Measurements from ENCODE around the gene FES. TPM values are rescaled to one million over a fixed set of nuclear protein-coding genes. Genes with fewer than 3 reads are reported as not detected.
"Not testable (repeated sequence)": the region's sequence is repeated elsewhere in the genome, so short reads cannot be mapped to it uniquely, and the experiment has no call there.

The FES gene
- total RNA-seq, 1 donor from 2014 or later = 65.1 TPM

DNA sequence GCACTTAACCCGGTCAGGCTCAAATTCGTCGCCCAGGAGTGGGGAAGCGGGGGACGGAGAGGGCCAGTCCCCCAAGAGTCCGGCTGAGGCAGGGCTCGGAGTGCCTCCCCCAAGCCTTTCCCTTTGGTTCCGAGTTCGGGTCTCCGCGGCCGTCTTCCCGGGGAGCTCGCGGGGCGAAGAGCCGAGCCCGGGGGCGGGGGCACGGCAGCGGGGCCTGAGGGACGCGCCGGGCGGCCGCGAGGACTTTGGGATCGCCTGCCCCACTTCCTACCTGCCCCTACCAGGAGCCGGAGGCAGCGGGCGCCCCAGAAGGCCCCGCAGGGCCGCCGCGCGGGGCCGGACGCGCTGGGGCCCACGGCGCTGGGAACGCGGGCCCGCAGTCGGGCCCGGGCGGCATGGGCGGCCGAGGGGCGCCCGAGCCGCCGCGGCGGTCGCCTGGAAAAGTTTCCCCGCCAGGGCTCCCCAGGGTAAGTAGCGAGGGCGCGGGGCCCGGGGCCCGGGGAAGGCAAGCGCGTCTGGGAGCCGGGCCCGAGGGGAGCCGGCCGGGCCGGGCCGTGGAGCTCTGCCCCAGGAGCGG, 13.1 kb upstream of the FES start:
- intact Hi-C loops (cut with DNase I) = loop anchor here (2.0 kb wide), 1 partner anchor 60 kb away; no protein-coding TSS in a partner anchor
- DNase-seq (ENCODE audit: low spot score in 2 of 2) = no peak
- H3K4me1 ChIP-seq = peaks cover 10 to 36% of the 10 kb centered on the region in 2 donors

GRCh38 chr15:90871716-90872485, 12.4 kb upstream of the FES start:
- H3K27ac ChIP-seq = peak overlapping the region; percentile 91 to 95
- no peak for DNase-seq (ENCODE audit: low spot score in 2 of 2)
- no peaks in the 10 kb centered on the region for H3K9me3 ChIP-seq
- H3K36me3 ChIP-seq = peaks cover 15% of the 10 kb centered on the region in 2 donors
- peak overlapping the region; percentile 87 to 98 for H3K4me3 ChIP-seq
- peaks cover 10 to 36% of the 10 kb centered on the region in 2 donors for H3K4me1 ChIP-seq
- intact Hi-C loops (cut with DNase I) = loop anchor here (2.0 kb wide), 2 partner anchors 59 to 155 kb away; partner anchors contain the start of gene BLM
- TF ChIP-seq, protein P1, sequence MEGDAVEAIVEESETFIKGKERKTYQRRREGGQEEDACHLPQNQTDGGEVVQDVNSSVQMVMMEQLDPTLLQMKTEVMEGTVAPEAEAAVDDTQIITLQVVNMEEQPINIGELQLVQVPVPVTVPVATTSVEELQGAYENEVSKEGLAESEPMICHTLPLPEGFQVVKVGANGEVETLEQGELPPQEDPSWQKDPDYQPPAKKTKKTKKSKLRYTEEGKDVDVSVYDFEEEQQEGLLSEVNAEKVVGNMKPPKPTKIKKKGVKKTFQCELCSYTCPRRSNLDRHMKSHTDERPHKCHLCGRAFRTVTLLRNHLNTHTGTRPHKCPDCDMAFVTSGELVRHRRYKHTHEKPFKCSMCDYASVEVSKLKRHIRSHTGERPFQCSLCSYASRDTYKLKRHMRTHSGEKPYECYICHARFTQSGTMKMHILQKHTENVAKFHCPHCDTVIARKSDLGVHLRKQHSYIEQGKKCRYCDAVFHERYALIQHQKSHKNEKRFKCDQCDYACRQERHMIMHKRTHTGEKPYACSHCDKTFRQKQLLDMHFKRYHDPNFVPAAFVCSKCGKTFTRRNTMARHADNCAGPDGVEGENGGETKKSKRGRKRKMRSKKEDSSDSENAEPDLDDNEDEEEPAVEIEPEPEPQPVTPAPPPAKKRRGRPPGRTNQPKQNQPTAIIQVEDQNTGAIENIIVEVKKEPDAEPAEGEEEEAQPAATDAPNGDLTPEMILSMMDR (IDR thresholded peaks at IDR 0.05) = no peak
- no peaks in the 10 kb centered on the region for H3K27me3 ChIP-seq

More for the DNA sequence above, 13.1 kb upstream of the FES start:
- H3K36me3 ChIP-seq = peaks cover 8 to 9% of the 10 kb centered on the region in 2 donors
- no peaks in the 10 kb centered on the region for H3K9me3 ChIP-seq
- H3K4me3 ChIP-seq = peak overlapping the region; percentile 87 to 98
- H3K27ac ChIP-seq = peak overlapping the region; percentile 91 to 95
- TF ChIP-seq, protein P1 (IDR thresholded peaks at IDR 0.05) = no peak
- H3K27me3 ChIP-seq = no peaks in the 10 kb centered on the region

DNA sequence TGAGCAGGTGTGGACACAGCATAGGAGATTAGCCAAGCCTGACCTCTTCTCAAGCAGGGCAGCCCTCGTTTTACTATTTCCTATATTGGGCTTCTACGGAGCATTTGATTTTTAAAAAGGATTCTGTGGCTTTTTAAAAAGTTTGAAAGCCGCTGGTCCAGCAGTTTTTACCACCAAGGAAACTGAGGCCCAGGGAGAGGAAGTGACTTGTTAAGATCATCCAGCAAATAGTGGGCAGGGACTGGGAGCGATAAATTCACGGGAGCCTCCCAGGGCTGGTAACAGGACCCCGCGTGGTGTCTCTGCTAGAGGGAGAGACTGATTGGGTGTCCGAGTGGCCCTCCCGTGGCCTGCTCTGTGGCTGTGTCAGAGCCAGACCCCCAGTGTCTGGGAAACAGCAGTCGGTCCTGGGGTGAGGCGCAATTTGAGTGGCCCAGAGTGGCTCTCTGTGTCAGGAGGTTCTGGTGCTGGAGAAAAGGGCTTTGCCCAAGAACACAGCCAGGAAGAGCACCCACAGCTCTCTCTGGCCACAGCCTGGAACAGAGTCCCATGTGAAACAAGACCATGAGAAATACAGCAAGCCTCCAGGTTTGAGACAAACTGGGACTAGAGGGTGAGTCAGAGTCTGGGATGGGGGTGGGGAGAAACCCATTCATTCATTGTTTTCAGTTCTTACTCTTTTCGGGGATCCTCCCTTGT, 11.7 kb upstream of the FES start:
- peaks cover 10 to 36% of the 10 kb centered on the region in 2 donors for H3K4me1 ChIP-seq
- no peak for DNase-seq (ENCODE audit: low spot score in 2 of 2)
- intact Hi-C loops (cut with DNase I) = loop anchor here (2.0 kb wide), 1 partner anchor 156 kb away; the partner anchor contains the start of gene BLM
- TF ChIP-seq, protein P1 (IDR thresholded peaks at IDR 0.05) = no peak
- no peaks in the 10 kb centered on the region for H3K9me3 ChIP-seq
- peak overlapping the region; percentile 87 to 98 for H3K4me3 ChIP-seq
- no peaks in the 10 kb centered on the region for H3K27me3 ChIP-seq
- peak overlapping the region; percentile 91 to 95 for H3K27ac ChIP-seq
- H3K36me3 ChIP-seq = peaks cover 22 to 23% of the 10 kb centered on the region in 2 donors

DNA sequence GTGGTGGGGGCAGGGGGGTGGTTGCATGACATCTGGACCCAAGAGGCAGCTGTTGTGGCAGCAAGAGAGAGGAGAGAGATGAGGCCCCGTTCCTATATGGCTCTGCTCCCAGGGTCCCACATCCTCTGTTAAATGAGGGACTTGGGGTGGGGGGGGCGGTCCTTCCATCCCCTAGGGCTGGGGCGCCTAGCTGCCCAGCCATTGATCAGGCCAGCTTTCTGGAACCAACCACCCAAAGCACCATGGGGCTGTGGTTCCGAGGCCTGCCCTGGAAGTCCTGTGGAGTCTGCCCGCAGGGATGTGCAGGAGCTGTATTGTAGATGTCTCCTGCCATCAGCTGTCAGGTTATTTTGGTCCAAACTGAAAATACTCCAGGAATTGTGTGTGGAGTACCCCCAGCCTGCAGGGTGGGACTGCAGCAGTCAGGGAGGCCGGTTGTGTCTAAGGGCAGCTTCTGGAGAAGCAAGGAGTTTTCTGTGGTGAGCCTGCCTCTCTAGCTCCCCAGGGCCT, 10.8 kb upstream of the FES start:
- Histone ChIP-seq H3K4me3 (peak overlapping the region; percentile 87 to 98), H3K36me3 (peaks cover 31 to 32% of the 10 kb centered on the region in 2 donors), H3K27me3 (no peaks in the 10 kb centered on the region), H3K27ac (peak overlapping the region; percentile 24 to 91), H3K4me1 (peaks cover 10 to 36% of the 10 kb centered on the region in 2 donors), H3K9me3 (no peaks in the 10 kb centered on the region)
- TF ChIP-seq, protein P1 (IDR thresholded peaks at IDR 0.05) = no peak
- intact Hi-C loops (cut with DNase I) = loop anchor here (2.0 kb wide), 1 partner anchor 157 kb away; the partner anchor contains the start of gene BLM
- DNase-seq (ENCODE audit: low spot score in 2 of 2) = no peak

DNA sequence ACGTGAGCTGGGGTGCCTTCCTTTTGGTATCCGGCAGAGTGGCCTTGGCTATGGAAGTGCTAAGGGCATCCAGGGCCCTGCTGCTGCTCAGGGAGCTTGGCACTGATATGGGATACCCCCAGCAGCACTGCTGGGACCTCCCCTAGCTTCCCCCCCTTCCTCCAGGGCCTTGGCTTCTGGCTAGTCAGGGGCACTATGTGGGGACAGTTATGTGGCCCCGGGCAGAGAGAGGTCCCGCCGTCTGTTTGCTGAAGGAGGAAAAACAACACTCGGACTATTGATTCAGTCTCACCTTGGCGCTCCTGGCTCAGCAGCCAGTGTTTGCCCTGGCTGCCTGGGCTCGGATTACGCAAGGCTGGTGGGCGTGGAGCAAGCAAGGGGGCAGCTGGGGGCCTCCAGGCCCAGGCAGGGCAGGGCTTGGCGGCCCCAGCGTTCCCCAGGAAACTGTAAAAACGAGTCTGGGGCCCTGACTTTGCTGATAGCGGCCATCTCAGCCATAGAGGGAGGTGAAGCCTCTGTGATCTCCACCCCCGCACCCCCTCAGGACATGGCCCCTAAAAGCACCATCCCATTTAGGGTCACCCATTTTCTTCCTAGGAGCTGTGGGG, 10.2 kb upstream of the FES start:
- no peak for DNase-seq (ENCODE audit: low spot score in 2 of 2)
- intact Hi-C loops (cut with DNase I) = loop anchor here (2.0 kb wide), 1 partner anchor 157 kb away; the partner anchor contains the start of gene BLM
- TF ChIP-seq, protein P1 (IDR thresholded peaks at IDR 0.05) = no peak

GRCh38 chr15:90874986-90875385, 9.3 kb upstream of the FES start:
- intact Hi-C loops (cut with DNase I); DNase-seq (ENCODE audit: low spot score in 2 of 2); H3K27ac ChIP-seq; H3K4me3 ChIP-seq; H3K9me3 ChIP-seq; H3K27me3 ChIP-seq: not testable (repeated sequence)
- Histone ChIP-seq H3K4me1 (peaks cover 8 to 26% of the 10 kb centered on the region in 2 donors), H3K36me3 (peaks cover 45 to 46% of the 10 kb centered on the region in 2 donors)

More for the DNA sequence above, 10.2 kb upstream of the FES start:
- peaks cover 10 to 34% of the 10 kb centered on the region in 2 donors for H3K4me1 ChIP-seq
- H3K4me3 ChIP-seq = no peak overlapping the region
- H3K36me3 ChIP-seq = peaks cover 37% of the 10 kb centered on the region in 2 donors
- no peaks in the 10 kb centered on the region for H3K27me3 ChIP-seq
- peak overlapping the region; percentile 24 to 91 for H3K27ac ChIP-seq
- no peaks in the 10 kb centered on the region for H3K9me3 ChIP-seq

All from ascending aorta (tissue), 2 donors.